ENCODE data around the gene MRPS23.

DNA sequence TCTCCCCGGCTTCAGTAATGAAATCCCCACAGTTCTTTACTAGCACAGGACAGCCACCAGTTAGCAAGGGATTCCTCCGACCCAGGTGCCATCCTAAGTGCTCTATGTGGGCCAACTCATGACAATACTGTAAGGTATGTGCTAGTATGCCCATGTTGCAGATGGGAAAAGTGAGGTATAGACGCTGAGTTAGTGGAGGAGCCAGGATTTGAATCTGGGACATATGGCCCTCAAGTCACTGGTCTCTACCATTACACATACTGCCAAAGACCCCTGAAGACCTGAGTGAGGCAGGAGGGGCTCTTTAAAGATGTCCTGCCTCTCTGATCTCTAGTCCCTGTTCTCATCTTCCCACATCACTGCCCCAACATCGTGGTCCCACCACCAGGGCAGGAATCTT is 36.2 kb upstream of the MRPS23 start:
- no peak for TF ChIP-seq EZH2phosphoT487 (conservative IDR thresholded peaks at IDR 0.05; ENCODE audit: low read length)
- TF ChIP-seq, protein P1, sequence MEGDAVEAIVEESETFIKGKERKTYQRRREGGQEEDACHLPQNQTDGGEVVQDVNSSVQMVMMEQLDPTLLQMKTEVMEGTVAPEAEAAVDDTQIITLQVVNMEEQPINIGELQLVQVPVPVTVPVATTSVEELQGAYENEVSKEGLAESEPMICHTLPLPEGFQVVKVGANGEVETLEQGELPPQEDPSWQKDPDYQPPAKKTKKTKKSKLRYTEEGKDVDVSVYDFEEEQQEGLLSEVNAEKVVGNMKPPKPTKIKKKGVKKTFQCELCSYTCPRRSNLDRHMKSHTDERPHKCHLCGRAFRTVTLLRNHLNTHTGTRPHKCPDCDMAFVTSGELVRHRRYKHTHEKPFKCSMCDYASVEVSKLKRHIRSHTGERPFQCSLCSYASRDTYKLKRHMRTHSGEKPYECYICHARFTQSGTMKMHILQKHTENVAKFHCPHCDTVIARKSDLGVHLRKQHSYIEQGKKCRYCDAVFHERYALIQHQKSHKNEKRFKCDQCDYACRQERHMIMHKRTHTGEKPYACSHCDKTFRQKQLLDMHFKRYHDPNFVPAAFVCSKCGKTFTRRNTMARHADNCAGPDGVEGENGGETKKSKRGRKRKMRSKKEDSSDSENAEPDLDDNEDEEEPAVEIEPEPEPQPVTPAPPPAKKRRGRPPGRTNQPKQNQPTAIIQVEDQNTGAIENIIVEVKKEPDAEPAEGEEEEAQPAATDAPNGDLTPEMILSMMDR (IDR thresholded peaks at IDR 0.05; ENCODE audit: insufficient read depth, low read length, poor library complexity, severe bottlenecking) = no peak

Measured in SU-DHL-6 (cell line).